CD4-positive, alpha-beta T cell treated with Interleukin-21 for 1 hour (primary cell): ENCODE results near the gene DRC7.
"Not testable (repeated sequence)": the region's sequence is repeated elsewhere in the genome, so short reads cannot be mapped to it uniquely, and the experiment has no call there.

Source experiments
- DNase-seq: peaks from one replicate; pipeline ENCODE4 v3.0.0-alpha.2; 2020

The DRC7 gene

GRCh38 chr16:57660715-57661463, 33.7 kb upstream of the DRC7 start:
- DNase-seq, result no peak

GRCh38 chr16:57661510-57661909, 33.1 kb upstream of the DRC7 start:
- no peak for DNase-seq

GRCh38 chr16:57661936-57662906, 32.4 kb upstream of the DRC7 start:
- DNase-seq, result no peak

GRCh38 chr16:57663436-57663835, 31.2 kb upstream of the DRC7 start:
- no peak for DNase-seq

GRCh38 chr16:57663917-57664661, 30.5 kb upstream of the DRC7 start:
- no peak for DNase-seq

- no peak for DNase-seq
Observed at GRCh38 chr16:57664662-57665025, 30.0 kb upstream of the DRC7 start.

- no peak for DNase-seq
Observed at GRCh38 chr16:57665541-57665940, 29.1 kb upstream of the DRC7 start.

- DNase-seq, result no peak
Observed at GRCh38 chr16:57666353-57667047, 28.1 kb upstream of the DRC7 start.

GRCh38 chr16:57667048-57667525, 27.5 kb upstream of the DRC7 start:
- no peak for DNase-seq

GRCh38 chr16:57667526-57668262, 26.9 kb upstream of the DRC7 start:
- peak; percentile 23 for DNase-seq

GRCh38 chr16:57668263-57668571, 26.4 kb upstream of the DRC7 start, which contains the start of gene ADGRG3:
Gene ADGRG3 (plus strand): TSS chr16:57668306. CDS start chr16:57668348, 42 bp downstream.
- DNase-seq, result no peak

- no peak for DNase-seq
Observed at GRCh38 chr16:57668630-57669475, 25.8 kb upstream of the DRC7 start.

- no peak for DNase-seq
Observed at GRCh38 chr16:57669476-57670162, 25.0 kb upstream of the DRC7 start.

- no peak for DNase-seq
Observed at GRCh38 chr16:57670196-57670595, 24.4 kb upstream of the DRC7 start.

GRCh38 chr16:57671451-57671850, 23.2 kb upstream of the DRC7 start:
- not testable (repeated sequence) for DNase-seq

- no peak for DNase-seq
Observed at GRCh38 chr16:57672416-57672815, 22.2 kb upstream of the DRC7 start.

- no peak for DNase-seq
Observed at GRCh38 chr16:57672824-57673223, 21.8 kb upstream of the DRC7 start.

GRCh38 chr16:57675741-57676551, 18.7 kb upstream of the DRC7 start:
- DNase-seq, result no peak

- DNase-seq, result no peak
Observed at GRCh38 chr16:57676553-57677085, 18.0 kb upstream of the DRC7 start.
